Measurements from ENCODE around the gene EPB41.
"Not testable (repeated sequence)": the region's sequence is repeated elsewhere in the genome, so short reads cannot be mapped to it uniquely, and the experiment has no call there.

Gene EPB41

DNA sequence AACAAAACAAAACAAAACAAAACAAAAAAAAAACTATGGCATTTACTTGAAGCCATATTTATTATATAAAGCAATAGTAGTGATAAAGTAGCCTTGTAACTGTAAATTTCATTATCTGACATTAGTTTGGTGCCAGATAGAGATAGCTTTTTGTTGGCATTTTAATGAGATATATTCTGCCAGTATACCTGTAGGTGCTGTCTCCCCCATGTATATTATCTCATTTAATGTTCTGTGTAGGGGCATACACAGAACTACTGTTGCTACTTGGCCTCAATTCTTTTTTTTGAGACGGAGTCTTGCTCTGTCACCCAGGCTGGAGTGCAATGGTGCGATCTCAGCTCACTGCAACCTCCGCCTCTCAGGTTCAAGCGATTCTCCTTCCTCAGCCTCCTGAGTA, 141.9 kb downstream of the EPB41 start:
- no peak for DNase-seq

DNA sequence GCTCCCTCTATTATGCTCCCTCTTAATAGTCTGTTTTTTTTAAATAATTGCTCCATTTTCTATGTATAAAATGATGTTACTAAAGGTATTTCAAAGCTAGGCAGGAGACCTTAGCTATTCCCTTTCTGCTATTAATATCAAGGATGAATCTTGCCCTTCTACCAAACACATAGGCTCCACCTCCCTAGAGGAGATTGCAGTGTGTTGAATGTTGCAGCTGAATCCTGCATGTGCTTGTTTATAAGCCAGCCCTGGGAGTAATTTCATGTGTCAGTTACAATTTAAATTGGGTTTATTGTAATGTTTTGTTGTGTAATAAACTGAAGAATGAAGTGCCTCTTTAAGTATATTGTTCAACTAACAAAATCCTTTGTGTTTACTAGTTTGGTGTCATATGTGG, 143.3 kb downstream of the EPB41 start:
- DNase-seq = no peak

DNA sequence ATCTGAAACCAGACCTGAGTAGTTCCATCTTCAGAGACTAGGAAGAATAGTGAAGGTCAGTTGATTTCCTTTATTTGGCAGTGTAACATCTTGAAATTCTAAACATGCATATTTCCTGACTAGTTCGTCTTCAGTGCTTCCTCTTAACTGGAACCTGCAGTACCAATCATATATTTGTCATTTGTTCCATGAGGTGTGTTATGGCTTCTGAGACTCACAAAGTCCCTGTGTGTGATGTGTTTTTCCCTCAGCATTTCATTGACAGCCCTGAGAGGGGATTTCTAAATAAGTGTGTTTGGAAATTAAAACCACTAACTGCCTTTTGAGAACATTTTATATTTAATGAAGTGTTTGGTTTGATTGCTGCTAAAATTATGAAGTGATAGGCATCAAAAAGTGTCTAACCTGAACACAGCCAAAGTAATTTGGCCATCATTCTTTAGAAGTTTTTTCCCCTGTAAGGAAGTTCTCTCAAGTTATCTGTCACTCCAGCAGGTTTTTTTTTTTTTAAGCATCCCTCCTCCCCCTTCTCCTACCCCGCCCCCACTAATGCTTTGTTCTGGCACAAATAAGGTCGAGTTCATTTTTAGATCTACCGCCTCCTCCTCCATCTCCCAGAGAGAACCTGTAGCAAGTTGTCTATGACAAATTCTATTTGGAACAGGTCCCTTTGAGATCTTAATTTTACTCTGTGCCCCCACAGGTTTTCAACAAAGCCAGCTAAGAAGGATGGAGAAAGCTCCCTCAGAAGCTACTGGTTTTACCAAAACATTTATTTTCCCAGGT, 148.0 kb downstream of the EPB41 start:
- DNase-seq = no peak

- no peak for DNase-seq
Measured at GRCh38 chr1:29064064-29064463, 149.7 kb downstream of the EPB41 start.

GRCh38 chr1:29077155-29077554, 162.8 kb downstream of the EPB41 start:
- DNase-seq = no peak

DNA sequence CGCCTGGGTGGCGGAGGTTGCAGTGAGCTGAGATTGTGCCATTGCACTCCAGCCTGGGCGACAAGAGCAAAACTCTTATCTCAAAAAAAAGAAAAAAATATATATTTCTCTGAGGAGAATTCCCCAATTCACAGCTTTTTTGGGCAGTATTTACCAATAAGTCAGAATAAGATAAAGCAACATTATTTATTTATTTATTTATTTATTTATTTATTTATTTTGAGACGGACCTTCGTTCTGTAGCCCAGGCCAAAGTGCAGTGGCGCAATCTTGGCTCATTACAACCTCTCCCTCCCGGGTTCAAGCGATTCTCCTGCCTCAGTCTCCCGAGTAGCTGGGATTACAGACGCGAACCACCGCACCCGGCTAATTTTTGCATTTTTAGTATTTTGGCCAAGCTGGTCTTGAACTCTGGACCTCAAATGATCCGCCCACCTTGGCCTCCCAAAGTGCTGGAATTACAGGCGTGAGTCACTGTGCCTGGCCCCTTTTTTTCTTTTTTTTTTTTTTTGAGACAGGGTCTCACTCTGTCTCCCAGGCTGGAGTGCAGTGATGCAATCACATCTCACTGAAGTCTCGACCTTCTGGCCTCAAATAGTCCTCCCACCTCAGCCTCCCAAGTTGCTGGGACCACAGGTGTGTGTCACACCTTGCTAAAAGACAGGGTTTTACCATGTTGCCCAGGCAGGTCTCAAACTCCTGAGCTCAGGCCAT, 165.7 kb downstream of the EPB41 start:
- DNase-seq = not testable (repeated sequence)

- DNase-seq = no peak
Measured at GRCh38 chr1:29081201-29081600, 166.8 kb downstream of the EPB41 start.

- no peak for DNase-seq
Measured at GRCh38 chr1:29082519-29082918, 168.2 kb downstream of the EPB41 start.

DNA sequence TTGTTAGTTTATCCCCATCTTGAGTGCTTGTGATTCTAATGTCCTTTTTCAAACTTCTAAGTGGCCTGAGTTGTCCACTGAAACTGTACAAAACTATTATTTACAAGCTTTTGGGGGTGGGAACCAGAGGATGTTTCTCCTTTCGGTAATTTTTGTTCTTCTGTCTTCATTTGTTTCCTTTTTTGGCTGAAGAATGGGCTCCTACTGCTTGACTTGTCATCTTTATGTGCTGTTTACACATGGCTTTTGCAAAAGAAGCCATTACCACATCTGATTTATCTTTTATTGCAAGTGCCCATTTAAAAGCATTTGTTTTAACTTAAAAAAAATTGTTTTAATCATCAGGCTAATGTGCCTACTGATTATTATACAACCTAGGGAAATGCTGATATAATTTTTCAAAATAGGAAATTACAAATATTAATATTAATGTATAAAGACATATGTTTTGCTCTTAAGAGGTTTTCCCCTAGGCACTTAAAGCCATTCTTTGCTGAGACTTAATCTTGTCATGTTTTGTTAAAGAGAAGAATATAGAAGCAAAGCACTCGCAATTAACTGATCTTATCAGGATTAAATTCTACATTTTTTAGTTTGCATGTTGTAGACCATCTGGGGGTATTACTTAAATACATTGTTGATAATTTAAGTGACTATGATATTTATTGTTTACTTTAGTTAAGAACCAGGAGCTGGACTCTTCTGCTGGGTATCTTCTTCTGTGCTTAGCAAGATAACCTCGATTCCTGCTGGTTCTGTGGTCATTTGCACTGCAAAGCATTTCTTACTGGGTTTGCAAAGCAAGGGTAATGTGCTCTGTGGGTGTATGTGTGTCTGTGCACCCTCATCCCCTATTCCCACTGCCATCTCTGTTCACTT, 169.2 kb downstream of the EPB41 start:
- no peak for DNase-seq

GRCh38 chr1:29084196-29084521, 169.8 kb downstream of the EPB41 start:
- no peak for DNase-seq

DNA sequence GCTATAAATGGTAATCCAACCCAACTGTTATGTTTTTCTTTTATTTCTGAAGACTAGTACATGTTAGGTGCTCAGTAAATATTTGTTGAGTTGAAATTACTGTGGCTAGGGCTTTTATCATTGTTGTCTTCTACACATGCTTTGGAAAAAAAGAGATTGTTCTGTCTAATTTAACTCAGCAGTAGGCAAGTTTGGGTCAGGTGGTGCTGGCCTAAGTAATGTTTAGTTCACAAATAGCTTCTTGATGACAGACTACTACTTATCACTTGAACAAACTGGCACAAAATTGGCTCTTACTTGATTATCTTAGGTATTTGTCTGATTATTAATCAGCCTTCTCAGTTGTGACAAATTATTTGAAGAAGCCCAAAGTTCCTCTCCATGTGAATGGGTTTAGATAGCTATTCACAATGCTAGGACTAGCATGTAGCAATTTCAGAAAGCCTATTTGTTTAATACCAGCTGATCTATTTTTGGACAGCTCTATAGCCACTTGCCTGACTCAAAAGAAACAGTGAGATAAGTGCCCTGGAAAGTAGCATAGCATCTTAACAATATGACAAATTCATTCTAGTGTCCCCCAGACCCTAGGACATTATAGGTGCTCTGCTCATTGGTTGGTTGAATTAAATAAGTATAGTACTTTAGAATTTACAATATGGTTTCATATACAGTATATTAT, 176.7 kb downstream of the EPB41 start:
- no peak for DNase-seq

- DNase-seq = not testable (repeated sequence)
Measured at GRCh38 chr1:29092704-29093103, 178.3 kb downstream of the EPB41 start.

DNA sequence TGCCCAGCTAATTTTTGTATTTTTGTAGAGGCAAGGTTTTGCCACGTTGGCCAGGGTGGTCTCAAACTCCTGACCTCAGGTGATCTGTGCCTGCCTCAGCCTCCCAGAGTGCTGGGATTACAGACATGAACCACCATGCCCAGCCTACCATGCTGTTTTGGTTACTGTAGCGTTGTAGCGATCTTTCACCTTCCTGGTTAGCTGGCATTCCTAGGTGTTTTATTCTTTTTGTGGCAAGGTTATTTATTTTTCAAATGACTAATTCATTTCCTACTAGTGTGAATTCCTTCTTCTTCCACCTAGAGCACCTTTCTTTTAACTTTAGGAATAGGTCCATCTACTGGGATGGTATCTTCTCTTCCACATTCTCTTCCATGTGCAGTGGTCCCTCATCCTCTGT, 180.1 kb downstream of the EPB41 start:
- DNase-seq = no peak

DNA sequence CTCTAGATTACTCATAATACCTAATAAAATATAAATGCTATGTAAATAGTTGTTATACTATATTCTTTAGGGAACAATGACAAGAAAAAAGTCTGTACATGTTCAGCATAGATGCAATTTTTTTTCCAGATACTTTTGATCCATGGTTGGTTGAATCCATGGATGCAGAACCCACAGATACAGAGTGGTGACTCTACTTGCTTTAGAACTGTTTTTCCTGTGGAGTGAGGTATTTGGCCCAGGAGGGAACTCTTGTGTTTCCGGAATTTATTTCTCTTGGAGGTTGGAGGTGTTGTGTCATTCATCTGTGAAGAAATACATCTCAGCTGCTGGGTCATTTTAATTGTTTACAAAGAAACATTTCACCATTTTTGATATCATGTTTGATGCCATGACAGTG, 180.6 kb downstream of the EPB41 start:
- no peak for DNase-seq

DNA sequence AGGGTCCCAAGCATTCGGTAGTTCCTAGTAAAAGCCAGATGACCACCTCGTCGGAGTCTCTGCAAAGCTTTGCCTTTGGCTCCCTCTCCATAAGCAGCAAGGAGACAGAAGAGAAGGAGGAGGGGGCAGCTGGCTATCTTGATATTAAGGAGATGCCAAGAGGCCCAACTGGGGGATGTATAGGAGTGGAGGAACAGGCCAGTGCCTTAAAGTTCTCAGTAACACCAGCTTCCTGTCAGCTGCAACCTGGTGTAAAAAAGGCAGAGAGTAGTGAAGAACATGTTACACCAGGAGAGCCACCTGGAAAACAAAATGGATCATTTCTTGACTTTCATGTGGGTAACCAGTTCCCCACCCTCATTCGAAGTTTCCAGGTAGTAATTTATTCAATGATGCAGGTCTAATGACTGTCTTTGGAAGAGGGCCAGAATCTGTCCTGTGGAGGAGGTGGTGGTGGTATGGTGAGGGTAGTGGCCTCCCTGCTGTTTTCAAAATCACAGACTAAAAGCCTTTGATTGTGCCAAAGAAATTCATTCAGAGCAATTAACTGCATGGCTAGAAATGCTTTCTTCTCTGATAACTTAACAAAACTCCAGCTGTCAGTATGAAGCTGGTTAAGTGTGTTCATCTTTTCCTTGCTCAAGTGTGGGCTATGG, 182.0 kb downstream of the EPB41 start:
- no peak for DNase-seq

DNA sequence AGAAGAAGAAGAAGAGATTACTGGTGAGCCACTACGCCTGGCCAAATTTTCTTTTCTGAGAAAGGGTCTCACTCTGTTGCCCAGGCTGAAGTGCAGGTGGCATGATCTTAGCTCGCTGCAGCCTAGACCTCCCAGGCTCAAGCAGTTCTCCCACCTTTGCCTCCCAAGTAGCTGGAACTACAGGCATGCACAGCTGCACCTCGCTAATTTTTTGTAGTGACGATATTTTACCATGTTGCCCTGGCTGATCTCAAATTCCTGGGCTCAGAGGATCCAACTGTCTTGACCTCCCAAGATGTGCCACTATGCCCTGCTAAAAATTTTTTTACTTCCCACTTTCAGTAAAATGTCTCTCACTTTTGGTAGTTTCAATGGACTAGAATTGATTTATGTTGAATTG, 184.9 kb downstream of the EPB41 start:
- DNase-seq = no peak

GRCh38 chr1:29100487-29100886, 186.1 kb downstream of the EPB41 start:
- no peak for DNase-seq

DNA sequence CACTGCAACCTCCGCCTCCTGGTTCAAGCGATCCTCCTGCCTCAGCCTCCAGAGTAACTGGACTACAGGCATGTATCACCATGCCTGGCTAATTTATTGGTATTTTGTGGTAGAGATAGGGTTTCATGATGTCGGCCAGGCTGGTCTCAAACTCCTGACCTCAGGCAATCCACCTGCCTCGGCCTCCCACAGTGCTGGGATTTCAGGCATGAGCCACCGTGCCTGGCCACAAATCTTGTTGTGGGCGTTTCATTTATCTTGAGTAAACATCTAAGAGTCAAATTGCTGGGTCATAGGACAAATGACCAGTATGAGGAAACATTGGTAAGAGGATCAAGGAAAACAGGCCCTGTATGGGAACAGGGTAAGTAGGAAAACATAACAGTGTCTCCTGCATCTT, 191.5 kb downstream of the EPB41 start:
- no peak for DNase-seq

DNA sequence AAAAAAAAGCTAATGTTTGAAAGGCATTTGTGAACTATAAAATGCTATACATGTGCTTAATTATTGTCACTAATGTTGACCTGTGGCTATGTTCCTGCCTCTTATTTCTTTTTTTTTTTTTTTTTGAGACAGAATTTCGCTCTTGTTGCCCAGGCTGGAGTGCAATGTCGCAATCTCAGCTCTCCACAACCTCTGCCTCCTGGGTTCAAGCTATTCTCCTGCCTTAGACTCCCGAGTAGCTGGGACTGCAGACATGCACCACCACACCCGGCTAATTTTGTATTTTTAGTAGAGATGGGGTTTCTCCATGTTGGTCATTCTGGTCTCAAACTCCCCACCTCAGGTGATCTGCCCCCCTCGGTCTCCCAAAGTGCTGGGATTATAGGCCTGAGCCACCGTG, 193.7 kb downstream of the EPB41 start:
- DNase-seq = not testable (repeated sequence)

DNA sequence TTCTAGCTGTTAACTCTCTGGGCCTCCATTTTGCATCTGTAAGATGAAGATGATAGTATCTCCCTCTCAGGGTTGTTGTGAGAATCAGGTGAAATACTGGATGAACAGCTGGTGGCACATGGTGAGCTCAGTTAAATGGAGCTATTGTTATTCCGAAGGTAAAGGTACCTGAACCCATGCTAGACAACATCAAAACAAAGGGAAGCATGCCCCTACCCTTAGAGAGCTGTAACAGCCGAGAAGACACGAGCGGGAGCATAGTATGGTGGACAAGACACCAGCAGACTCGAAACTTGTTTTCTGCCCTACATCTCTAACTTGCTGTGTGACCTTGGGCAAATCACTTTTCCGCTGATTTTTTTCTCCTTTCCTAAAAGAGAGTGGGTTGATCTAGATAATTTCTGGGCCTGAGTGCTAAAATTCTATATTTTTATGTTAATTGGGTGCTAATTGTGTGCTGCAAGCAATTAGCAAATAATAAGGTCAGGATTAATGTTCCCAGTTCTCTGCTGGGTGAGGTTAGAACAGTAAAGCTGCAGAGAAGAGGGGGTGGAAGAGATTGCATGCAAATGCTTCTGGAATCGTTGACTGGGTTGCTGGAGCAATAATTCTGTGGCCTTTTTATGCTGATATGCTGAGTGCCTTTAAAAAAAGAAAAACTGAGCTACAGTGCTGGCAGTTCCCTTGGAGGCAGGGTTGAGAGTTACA, 198.5 kb downstream of the EPB41 start:
- no peak for DNase-seq

DNA sequence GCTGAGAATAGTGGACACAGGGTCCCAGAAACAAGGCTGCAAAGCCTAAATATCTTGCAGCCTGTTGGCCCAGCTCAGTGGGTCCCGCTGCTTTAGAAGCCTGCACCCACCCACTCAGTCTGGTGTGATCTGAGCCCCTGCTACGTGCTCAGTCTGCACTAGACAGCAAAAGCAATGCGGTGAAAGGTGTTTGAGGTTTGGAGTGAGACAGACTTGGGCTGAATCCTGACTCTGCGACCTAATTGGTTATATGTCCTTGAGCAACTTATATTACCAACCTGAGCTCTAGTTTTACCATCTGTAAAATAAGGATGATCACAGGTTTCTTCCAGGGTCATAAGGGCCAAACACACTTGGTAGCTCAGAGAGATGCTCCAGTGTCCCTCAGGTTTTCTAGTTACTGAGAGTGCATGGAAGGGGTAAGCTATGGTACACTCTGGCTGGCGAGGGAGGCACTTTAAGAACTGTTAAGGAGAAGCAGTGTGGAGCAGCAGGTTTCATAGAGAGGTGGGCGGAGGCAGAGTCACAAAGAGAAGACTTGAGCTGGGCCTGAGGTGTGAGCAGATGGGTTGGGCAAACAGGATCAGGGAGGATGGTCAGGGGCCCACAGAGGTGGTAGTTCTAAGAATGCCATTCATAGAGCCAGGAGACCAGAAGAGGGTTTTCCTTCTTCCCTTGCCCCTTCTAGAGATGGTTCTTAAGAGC, 199.2 kb downstream of the EPB41 start:
- DNase-seq = no peak

All from Kasumi-1 (cell line).